ENCODE measurements around the gene DRC3. TPM values are rescaled to one million over a fixed set of nuclear protein-coding genes. Genes with fewer than 3 reads are reported as not detected.

Gene DRC3
- total RNA-seq, 1 experiment from 2014 or later, result 1.0 TPM

- intact Hi-C loops (cut with micrococcal nuclease; ENCODE audit: unreplicated experiment), result no loop called here
- ChIA-PET POLR2A (ENCODE audit: low non-redundant PET) (no interaction called here), CTCF (interaction anchor here (0.6 kb wide), 1 partner anchor 114 kb away, joined by 3 read pairs; no protein-coding TSS in a partner anchor)
- Histone ChIP-seq H3K4me3 (ENCODE audit: low read depth, low read length, poor library complexity, severe bottlenecking) (no peak overlapping the region), H3K27ac (ENCODE audit: low read depth, low read length, poor library complexity, severe bottlenecking) (no peak overlapping the region), H3K4me1 (ENCODE audit: insufficient read depth, low read length, poor library complexity, severe bottlenecking) (no peaks in the 10 kb centered on the region), H3K9me3 (ENCODE audit: low read depth, low read length, poor library complexity, severe bottlenecking) (no peaks in the 10 kb centered on the region), H3K36me3 (ENCODE audit: insufficient read depth, low read length, poor library complexity, severe bottlenecking) (no peaks in the 10 kb centered on the region), H3K27me3 (replicated peaks; ENCODE audit: insufficient read depth, low read depth, low read length, poor library complexity) (no peaks in the 10 kb centered on the region)
- BruUV-seq (replicated peaks), result no TSS peak
- DNase-seq (ENCODE audit: low spot score), result no peak
- TF ChIP-seq CTCF (conservative IDR thresholded peaks at IDR 0.05; ENCODE audit: low read depth, low read length) (no peak), EZH2 (IDR thresholded peaks at IDR 0.05; ENCODE audit: borderline replicate concordance, low read depth, low read length, poor library complexity, severe bottlenecking) (no peak)
Measured at GRCh38 chr17:18002171-18002570, 29.5 kb downstream of the DRC3 start.

GRCh38 chr17:18004345-18004744, 31.7 kb downstream of the DRC3 start:
- no TSS peak for BruUV-seq (replicated peaks)
- ChIA-PET POLR2A (ENCODE audit: low non-redundant PET) (no interaction called here), CTCF (no interaction called here)
- DNase-seq (ENCODE audit: low spot score), result no peak
- Histone ChIP-seq H3K4me1 (ENCODE audit: insufficient read depth, low read length, poor library complexity, severe bottlenecking) (no peaks in the 10 kb centered on the region), H3K27me3 (replicated peaks; ENCODE audit: insufficient read depth, low read depth, low read length, poor library complexity) (no peaks in the 10 kb centered on the region), H3K9me3 (ENCODE audit: low read depth, low read length, poor library complexity, severe bottlenecking) (no peaks in the 10 kb centered on the region), H3K36me3 (ENCODE audit: insufficient read depth, low read length, poor library complexity, severe bottlenecking) (no peaks in the 10 kb centered on the region), H3K4me3 (ENCODE audit: low read depth, low read length, poor library complexity, severe bottlenecking) (no peak overlapping the region), H3K27ac (ENCODE audit: low read depth, low read length, poor library complexity, severe bottlenecking) (no peak overlapping the region)
- TF ChIP-seq EZH2 (IDR thresholded peaks at IDR 0.05; ENCODE audit: borderline replicate concordance, low read depth, low read length, poor library complexity, severe bottlenecking) (no peak), CTCF (conservative IDR thresholded peaks at IDR 0.05; ENCODE audit: low read depth, low read length) (no peak)
- intact Hi-C loops (cut with micrococcal nuclease; ENCODE audit: unreplicated experiment), result no loop called here

GRCh38 chr17:18004884-18005305, 32.2 kb downstream of the DRC3 start:
- H3K4me1 ChIP-seq (ENCODE audit: insufficient read depth, low read length, poor library complexity, severe bottlenecking), result no peaks in the 10 kb centered on the region
- no peak overlapping the region for H3K27ac ChIP-seq (ENCODE audit: low read depth, low read length, poor library complexity, severe bottlenecking)
- no peaks in the 10 kb centered on the region for H3K9me3 ChIP-seq (ENCODE audit: low read depth, low read length, poor library complexity, severe bottlenecking)
- H3K27me3 ChIP-seq (replicated peaks; ENCODE audit: insufficient read depth, low read depth, low read length, poor library complexity), result no peaks in the 10 kb centered on the region
- POLR2A ChIA-PET (ENCODE audit: low non-redundant PET), result no interaction called here
- H3K4me3 ChIP-seq (ENCODE audit: low read depth, low read length, poor library complexity, severe bottlenecking), result no peak overlapping the region
- CTCF ChIA-PET, result no interaction called here
- no TSS peak for BruUV-seq (replicated peaks)
- intact Hi-C loops (cut with micrococcal nuclease; ENCODE audit: unreplicated experiment), result no loop called here
- no peak for TF ChIP-seq EZH2 (IDR thresholded peaks at IDR 0.05; ENCODE audit: borderline replicate concordance, low read depth, low read length, poor library complexity, severe bottlenecking)
- TF ChIP-seq CTCF (conservative IDR thresholded peaks at IDR 0.05; ENCODE audit: low read depth, low read length), result peak; percentile 27; the same call in 1 of the 2 replicates
- H3K36me3 ChIP-seq (ENCODE audit: insufficient read depth, low read length, poor library complexity, severe bottlenecking), result no peaks in the 10 kb centered on the region
- no peak for DNase-seq (ENCODE audit: low spot score)
